HuH-7 (cell line): Measurements from ENCODE around the gene SGSH.
A peak's percentile ranks its signal among the peaks of the same experiment; 100 is the strongest.

ENCODE experiments used
- DNase-seq: peaks from one replicate; pipeline ENCODE4 v3.0.0; 2011; ENCODE audit warnings: low spot score

The SGSH gene

DNA sequence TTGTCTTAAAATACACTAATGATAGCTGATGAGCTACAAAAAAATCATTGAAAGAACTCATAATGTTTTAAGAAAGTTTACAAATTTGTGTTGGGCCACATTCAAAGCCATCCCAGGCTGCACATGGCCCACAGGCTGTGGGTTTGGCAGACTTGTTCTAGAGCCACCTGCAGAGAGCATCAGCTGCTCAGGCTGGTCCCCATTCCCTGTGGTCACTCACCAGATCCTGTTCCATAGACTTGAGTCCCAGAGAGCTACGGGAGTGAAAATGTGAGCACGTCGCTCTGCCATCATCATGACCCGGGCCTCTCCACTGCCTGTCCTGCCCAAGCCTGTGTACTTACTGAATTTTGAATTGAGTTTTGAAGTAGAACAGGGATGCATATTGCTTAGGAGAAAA is 7.0 kb upstream of the SGSH start:
- DNase-seq, result no peak

DNA sequence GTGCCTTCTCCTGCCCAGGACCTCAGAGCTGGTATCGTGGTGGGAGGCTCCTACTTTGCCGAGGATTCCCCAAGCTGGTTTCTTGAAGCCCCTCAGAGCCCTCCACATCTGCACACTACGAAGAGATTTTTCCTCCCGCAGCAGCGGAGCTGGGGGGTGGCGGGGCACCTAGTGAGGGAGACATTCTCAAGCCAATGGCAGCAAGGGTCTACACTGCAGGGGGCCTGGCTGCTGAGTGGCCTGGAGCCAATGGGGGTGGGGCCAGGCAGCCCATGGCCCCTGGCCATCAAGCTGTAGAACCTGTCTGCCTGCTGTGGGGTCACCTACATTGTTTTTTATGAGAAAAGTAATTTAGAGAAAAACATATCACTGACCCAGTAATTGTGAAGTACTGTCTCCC is 5.1 kb upstream of the SGSH start:
- no peak for DNase-seq

DNA sequence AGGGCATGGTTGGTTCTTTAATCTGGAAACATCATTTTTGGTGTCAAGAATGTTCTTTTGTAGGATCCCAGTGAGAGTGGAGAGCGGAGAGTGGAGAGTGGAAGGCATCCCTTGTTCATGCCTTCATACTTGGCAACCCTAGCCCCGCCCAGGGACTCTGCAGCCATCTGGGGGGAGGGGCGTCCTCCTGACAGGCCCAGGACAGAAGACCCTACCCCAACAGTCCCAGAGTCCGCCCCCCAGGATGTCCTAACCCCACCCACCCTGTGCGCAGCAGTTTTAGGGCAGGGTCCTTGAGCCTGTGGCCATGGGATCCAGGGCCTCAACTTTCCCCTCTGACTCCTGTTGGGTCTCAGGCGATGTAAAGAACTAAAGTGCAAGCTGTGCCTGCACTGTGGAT is 4.5 kb upstream of the SGSH start:
- no peak for DNase-seq

DNA sequence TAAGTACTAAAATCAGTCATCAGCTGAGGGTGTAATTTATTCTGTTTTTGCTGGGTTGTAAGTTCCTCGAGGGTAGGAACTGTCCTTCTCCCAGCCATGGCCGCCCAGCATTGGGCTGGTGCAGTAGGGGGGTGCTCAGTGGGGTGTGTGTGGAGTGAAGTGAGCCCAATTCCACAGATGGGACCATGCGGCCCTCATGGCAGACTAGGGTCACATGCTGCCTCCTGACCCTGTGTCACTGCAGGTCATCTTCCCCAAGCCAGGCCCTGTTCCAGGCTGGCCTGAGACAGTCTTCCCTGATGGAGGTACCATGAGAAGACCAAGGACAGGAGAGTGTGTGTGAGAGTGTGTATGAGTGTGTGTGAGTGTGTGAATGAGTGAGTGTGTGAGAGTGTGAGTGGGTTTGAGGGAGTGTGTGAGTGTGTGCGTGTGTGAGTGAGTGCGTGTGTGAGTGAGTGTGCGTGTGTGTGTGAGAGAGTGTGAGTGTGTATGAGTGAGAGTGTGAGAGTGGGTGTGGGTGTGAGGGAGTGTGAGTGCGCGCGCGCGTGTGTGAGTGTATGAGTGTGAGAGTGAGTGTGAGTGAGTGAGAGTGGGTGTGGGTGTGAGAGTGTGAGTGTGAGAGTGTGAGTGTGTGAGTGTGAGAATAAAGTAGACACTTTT is 3.8 kb upstream of the SGSH start:
- no peak for DNase-seq

DNA sequence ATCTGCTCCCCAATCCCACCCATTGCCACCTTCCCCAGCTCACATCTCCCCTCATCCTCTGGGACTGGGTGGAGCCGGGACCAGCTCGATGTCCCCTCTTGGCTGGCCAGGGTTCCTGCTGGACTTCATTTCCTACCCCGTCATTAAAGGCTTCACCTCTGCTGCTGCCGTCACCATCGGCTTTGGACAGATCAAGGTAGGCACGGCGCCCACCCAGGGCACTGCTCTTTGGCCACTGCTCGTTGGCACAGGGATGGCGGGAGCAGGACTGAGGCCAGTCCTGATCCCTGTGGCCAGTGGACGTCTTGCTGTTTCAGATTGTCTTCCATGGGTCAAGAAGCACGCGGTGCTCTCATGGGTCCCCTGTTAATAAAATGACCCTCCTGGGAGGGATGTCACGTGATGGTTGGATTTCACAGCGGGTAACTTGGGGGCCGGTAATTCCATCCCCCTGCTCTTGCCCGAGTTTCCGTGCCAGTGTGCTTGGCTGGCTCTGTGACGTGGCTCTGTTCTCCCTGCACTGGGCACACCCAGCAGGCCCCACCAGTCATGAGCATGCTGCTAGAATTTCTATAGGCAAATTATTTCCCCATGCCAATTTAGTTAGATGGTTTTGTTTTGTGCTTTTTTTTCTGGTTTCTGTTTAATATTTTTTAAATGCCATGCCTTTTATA is 3.1 kb upstream of the SGSH start:
- DNase-seq, result no peak

DNA sequence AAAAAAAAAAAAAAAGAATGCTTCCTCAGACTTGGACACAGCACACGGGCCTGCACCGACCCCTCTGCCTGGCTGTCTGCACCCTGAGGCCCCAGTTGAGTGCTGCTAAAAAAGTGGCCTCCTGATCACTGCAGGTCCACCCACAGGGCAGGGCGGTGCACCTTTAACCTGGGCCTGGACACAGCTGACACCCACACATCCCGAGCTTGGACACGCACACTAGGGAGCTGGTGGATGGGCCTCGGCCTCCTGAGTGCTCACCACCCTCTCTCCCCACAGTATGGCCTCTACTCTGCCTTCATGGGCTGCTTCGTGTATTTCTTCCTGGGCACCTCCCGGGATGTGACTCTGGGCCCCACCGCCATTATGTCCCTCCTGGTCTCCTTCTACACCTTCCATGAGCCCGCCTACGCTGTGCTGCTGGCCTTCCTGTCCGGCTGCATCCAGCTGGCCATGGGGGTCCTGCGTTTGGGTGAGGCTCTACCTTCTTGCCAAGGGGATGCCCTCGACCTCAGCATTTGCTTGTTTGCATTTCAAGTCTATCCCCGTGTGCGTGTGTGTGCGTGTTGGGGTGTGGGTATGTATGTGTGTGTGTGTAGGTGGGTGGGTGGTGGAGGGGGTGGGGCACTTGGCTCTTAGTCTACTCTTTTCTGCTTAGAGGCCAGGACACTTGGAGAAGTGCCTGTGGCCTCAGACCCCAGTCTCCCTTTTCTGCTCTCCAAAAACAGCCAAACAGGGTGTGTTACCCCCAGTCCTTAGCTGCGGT is 2.4 kb upstream of the SGSH start:
- DNase-seq, result no peak

DNA sequence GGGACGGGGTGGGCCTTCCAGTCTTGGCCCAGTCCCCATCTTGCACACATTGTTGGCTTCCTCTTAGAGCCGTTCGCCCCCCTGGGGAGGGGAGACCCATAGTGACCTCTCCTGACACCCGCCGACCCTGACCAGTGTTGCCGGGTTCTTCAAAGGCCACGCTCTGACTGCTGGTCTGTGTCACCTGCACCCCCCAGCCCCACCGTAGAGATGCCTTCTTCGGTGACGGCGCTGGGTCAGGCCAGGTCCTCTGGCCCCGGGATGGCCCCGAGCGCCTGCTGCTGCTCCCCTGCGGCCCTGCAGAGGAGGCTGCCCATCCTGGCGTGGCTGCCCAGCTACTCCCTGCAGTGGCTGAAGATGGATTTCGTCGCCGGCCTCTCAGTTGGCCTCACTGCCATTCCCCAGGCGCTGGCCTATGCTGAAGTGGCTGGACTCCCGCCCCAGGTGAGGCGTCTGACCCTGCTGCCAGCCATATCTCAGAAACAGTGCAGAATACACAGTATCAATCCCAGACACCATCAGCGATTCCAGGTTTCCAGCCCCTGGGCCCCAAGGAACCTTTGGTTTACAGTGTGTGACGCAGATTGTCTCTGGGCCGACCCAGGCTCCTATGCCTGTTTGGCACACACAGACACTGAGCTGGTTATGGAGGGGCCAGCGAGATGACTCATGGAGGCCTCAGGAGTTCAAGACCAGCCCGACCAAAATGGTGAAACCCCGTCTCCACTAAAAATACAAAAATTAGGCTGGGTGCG is 1.4 kb upstream of the SGSH start:
- no peak for DNase-seq

DNA sequence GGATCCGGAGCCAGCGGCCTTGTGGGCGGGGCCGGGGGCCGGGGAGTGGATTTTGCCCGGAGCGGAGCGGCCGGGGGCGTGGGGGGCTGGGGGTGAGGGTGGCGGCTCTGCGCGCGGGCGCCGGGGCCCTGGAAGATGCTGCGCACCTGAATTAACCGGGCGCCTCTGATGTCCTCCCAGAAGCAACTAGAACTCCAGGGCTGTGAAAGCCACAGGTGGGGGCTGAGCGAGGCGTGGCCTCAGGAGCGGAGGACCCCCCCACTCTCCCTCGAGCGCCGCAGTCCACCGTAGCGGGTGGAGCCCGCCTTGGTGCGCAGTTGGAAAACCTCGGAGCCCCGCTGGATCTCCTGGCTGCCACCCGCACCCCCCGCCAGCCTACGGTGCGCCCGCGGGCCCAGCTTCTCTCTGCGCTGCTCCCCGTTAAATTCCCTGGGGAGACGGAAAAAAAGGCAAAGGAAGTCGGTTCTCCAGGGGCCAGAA is 643 bp upstream of the SGSH start:
- peak; percentile 63 for DNase-seq

DNA sequence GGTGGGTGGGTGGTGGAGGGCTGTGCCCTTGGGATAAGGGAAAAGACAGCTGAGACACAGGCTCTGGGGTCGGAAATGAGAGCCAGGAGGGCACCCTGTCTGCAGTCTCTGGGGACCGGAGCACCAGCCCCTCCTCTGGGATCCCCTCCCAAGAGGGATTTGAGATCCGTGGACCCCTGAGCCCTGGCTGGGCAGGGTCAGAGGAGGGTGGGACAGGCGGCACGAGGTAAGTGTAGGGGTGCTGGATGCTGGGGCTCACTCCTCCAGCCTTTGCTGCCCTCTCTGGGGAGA is 425 bp downstream of the SGSH start:
- no peak for DNase-seq

DNA sequence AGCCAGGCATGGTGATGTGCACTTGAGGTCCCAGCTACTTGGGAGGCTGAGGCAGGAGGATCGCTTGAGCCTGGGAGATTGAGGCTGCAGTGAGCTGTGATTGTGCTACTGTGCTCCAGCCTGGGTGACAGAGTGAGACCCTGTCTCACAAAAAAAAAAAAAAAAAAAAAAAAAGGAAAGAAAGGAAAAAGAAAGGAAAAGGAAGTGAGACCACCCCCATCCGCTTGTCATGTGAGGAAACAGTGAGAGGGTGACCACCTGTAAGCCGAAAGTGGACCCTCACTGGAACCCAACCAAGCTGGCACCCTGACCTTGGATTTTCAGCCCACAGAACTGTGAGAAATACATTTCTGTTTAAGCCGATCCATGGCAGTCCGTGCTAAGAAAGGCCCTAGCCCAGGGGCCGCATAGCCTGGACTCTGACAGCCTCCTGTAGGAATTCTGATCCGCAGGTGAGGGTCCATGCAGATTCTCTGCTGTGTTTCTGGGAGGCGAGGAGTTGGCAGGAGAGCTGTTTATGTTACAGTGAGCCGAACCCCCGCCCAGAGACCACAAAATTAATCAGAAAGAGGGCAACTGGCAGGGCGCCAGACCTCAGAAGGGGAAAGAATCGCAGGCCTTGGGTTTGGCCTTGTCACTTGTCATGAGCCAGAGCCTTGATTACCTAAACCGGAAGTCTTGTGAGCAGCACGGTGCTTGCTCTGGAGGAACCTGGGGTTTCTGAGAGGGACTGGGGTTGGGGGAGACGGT is 945 bp downstream of the SGSH start:
- peak; percentile 66 for DNase-seq

DNA sequence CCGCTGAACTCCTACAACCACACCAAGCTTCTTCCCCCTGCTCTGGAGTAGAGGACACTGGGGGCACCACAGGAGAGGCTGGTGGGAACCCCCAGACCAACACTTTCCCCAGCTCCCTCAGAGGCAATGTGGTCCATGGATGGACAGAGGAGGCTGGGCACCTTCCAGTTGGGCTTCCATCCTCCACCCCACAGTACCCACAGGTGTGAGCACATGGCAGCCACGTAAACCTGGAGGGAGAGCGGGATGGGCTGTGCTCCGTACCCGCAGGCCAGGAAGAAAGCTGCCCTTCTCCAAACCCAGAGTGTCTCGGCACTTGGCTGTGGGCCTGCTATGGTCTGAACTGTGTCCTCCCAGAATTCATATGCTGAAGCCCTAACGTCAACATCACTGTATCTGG is 1.7 kb downstream of the SGSH start:
- no peak for DNase-seq

DNA sequence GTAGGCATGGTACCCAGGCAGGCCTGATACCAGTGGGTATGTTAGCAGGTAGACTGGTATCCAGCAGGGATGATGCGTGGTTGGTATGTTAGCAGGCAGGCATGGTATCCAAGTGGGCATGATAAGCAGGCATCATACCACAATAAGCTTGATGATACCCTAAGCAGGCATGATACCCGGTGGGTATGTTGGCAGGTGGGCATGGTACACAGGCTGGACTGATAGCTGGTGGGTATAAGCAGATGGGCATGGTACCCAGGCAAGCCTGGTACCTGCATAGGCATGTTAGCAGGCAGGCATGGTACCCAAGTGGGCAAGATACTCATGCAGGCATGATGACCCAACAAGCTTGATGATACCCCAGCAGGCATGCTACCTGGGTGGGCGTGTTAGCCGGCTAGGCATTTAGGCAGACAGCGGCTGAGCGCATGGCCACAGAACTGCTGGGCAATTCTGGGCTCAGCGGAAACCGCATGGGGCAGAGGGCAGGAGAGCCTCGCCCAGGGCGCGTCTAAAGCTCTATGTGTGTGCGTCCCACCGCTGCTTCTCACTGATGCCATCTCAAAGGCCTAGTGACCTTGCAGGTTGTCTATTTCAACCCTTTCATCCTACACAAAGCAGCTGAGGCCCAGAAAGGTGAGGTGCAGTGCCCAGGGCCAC is 2.3 kb downstream of the SGSH start:
- no peak for DNase-seq

DNA sequence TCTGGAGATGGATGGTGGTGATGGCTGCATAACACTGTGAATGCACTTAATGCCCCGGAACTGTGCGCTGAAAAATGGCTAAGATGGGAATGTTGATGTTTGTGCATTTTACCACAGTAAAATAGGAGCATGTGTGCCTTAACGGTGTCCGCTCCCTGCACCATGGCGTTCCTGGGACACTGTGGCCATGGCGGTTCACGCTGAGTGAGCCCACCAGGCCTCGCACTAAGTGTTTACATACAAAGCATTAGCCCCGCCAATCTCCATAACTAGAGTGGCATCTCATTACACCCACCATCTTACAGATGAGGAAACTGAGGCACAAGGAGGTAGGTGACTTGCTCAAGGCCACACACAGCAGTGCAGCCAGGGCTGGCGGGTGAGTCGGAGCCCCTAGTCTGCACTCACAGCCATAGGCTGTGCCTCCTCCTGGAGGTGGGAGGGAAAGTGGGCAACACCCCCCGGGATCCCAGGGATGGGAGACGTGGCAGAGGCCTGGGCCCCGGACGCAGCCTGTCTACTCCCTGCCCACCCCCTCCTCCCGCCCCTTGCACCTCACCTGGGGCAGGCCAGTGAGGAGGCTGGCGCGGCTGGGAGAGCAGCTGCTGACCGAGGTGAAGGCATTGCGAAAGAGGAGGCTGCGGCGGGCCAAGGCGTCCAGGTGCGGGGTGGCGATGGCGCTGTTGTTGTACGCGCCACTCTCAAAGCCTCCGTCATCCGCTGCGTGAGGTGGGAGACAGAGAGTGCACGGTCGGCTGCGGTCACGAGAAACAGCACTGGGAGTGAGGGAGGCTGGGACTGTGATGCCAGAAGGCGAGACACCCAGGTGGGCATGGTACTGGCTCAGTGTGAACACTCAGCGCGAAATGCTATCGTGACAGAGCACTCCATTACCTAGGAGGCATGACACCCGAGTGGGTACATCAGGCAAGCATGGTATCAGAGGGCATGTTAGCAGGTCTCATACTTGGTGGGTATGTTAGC is 3.4 kb downstream of the SGSH start:
- DNase-seq, result no peak

DNA sequence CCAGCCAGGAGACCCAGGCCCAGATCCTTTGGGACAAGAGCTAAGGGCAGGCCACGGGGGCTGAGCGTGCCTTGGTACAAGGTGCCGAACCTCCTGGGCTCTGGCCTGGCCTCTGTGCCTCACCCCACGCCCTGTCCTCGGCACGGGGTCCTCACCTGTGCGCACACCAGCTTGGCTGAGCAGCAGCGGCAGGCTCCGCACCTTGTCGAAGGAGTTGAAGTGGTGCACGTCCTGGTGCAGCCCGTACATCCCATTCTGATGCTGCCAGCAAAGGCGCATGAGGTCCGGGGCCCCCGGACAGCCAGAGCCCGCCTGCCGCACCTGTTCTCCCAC is 5.3 kb downstream of the SGSH start:
- no peak for DNase-seq

DNA sequence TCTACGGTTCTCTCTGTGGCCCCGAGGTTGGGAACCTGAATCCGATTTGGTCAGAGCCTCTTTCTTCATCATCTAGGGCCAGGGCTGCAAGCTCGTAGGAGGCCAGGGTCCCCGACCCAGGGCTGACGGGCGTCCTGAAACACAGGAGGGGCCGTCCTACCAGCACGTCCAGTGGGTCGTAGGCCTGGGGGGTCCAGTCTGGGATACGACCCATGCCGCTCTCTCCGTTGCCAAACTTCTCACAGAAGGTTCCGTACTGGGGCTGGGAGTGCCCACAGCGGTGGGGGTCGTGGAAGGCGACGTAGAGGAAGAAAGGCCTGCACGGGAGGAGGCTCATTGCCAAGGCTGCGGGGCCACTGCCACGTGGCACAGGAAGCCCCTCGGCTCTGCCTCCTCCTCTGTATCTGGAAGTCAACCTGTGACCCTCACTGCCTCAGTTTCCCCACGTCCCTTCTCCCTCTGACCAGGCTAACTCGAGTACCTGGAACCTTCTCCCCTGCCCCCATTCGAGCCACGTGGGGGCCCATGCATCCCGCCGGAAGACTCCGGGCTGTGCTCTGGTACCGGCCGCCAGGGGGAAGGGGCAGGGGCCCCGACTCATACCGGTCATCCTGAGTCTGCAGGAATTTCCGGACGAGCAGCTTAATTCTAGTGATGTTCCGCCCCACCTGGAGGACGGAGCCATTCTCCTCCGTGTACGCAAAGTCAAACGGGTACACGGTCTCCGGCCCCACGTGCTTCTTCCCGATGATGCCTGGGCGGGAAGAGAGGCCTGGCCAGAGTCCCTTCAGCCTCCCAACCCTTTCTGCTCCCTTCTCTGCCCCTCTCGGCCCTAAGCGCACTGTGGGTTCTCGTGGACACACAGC is 5.9 kb downstream of the SGSH start:
- DNase-seq, result no peak

DNA sequence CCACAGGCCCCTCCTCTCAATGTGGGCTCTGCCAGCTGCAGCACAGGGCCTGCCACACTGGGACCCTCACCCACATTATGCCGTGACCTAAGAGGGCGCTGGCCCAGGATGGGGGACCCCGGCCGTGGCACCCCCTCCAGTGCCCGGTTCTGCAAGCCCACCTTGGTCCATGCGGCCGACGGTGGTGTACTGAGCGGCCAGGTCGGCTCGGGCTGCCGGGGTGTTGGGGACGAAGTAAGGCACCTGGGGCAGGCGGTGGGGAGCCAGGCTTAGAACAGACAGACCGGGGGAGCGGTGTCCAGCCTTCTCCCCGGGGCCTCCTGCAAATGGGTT is 6.5 kb downstream of the SGSH start:
- DNase-seq, result no peak

DNA sequence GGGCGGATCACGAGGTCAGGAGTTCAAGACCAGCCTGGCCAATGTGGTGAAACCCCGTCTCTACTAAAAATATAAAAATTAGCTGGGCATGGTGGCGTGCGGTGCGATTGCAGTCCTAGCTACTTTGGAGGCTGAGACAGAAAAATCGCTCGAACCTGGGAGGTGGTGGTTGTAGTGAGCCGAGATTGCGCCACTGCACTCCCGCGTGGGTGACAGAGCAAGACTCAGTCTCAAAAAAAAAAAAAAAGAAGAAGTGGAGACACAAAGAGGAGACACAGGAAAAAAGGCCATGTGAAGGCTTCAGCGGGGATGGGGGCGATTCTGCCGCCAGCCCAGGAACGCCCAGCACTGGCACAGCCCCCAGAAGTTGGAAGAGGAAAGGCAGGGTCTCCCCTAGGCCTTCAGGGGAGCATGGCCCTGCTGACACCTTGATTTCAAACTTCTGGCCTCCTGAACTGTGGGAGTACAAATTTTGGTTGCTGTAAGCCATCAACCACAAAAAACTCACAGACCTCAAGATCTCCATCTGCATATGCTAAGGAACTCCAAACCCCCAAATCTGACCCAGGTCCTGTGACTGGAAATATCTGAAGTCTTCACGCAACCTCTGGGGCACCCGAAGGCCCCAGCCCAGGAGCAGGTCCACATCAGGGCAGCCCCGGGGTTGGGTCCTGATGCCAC is 7.0 kb downstream of the SGSH start:
- no peak for DNase-seq

DNA sequence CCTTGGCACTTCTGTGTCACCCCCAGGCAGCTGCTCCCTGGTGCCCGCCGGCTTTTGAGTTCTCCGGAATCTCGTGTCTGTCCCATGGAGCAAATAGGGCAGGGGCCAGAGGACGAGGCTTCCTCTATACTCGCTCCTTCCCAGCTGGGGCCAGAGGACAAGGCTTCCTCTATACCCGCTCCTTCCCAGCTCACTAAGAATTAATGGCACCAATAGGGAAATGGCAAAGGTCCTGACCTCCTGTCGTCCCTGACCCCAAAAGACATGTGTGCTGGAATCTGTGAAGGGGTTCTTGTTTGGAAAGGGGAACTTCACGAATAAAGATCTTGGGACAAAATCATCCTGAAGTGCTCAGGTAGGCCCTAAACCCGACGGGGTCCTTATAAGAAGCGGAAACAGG is 7.6 kb downstream of the SGSH start:
- no peak for DNase-seq

DNA sequence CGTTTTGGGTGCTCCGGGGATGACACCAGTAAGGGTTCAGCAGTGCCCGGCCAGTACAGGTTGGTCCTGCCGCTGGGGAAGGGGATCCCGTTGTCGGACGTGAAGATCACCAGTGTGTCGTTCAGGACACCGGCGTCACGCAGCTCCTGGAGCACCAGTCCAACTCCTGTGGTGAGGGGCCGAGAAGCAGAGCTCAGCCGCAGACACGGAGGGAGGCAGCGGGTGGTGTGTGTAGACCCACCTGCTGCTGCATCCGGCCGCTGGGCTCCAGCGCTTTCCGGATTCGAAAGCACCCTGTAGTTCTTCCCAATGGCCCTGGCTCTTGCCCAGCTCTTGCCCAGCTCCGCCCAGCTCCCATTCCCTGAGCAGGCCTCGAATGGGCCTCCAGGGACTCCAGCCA is 8.0 kb downstream of the SGSH start:
- DNase-seq, result no peak
